Chondrocyte (in vitro differentiated cells): ENCODE measurements around the gene MEIS3. TPM values are rescaled to one million over a fixed set of nuclear protein-coding genes. Genes with fewer than 3 reads are reported as not detected.

Experiments used
- DNase-seq: peaks from one replicate; pipeline ENCODE4 v3.0.0; 2021; ENCODE audit warnings: mixed read lengths, low spot score
- H3K27ac Mint-ChIP-seq: one replicate; pipeline ENCODE4 v1.8.0; 2021; ENCODE audit warnings: mild to moderate bottlenecking, moderate library complexity, mixed read lengths; ENCODE audit not compliant: unreplicated experiment
- H3K27me3 Mint-ChIP-seq: 2 replicates; pipeline ENCODE4 v1.8.0; 2021; ENCODE audit warnings: low read depth, mixed read lengths
- H3K36me3 Mint-ChIP-seq: 2 replicates; pipeline ENCODE4 v1.8.0; 2021; ENCODE audit warnings: low read depth, mixed read lengths
- H3K4me1 Mint-ChIP-seq: 2 replicates; pipeline ENCODE4 v1.8.0; 2021; ENCODE audit warnings: low read depth, mild to moderate bottlenecking, mixed read lengths
- H3K4me3 Mint-ChIP-seq: one replicate; pipeline ENCODE4 v1.8.0; 2021; ENCODE audit warnings: mild to moderate bottlenecking, moderate library complexity, mixed read lengths; ENCODE audit not compliant: unreplicated experiment
- H3K9me3 Mint-ChIP-seq: 2 replicates; pipeline ENCODE4 v1.8.0; 2021; ENCODE audit warnings: low read depth, mixed read lengths
- total RNA-seq: library from RNA; stranded (reverse); gene quantifications from 3 replicates; pipeline ENCODE4 v1.2.1, GENCODE V29; 2021
- TF ChIP-seq, protein P1 (sequence below): fragments of 200-600 bp; sonication (generic); IDR thresholded peaks from 2 replicates; pipeline ENCODE4 v1.5.0; 2021; ENCODE audit warnings: antibody characterized with exemption, mild to moderate bottlenecking, moderate library complexity

The MEIS3 gene
- total RNA-seq, 1 donor from 2014 or later = 79.5 TPM

DNA sequence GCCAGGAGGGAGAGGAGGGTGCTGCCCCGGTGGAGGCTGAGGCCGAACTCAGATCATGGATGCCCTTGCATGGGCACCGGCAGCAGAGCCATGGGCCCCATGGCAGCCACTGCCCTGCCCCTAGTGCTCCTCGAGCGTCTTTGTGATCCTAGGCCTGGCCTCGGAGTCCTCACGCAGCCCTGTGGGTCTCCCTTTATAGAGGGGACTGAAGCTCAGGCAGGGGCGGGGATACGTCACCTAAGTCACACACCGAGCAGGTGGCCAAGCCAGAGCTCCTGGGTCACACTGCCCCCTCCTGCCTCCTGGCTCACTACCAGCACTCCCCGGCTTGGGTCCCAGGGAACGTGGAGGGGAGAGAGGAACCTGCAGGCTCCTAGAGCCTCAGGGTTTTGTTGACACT, 41.5 kb downstream of the MEIS3 start:
- no peak overlapping the region for H3K27ac Mint-ChIP-seq
- no peak for DNase-seq
- H3K4me1 Mint-ChIP-seq = no peaks in the 10 kb centered on the region
- TF ChIP-seq, protein P1, sequence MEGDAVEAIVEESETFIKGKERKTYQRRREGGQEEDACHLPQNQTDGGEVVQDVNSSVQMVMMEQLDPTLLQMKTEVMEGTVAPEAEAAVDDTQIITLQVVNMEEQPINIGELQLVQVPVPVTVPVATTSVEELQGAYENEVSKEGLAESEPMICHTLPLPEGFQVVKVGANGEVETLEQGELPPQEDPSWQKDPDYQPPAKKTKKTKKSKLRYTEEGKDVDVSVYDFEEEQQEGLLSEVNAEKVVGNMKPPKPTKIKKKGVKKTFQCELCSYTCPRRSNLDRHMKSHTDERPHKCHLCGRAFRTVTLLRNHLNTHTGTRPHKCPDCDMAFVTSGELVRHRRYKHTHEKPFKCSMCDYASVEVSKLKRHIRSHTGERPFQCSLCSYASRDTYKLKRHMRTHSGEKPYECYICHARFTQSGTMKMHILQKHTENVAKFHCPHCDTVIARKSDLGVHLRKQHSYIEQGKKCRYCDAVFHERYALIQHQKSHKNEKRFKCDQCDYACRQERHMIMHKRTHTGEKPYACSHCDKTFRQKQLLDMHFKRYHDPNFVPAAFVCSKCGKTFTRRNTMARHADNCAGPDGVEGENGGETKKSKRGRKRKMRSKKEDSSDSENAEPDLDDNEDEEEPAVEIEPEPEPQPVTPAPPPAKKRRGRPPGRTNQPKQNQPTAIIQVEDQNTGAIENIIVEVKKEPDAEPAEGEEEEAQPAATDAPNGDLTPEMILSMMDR = no peak
- H3K36me3 Mint-ChIP-seq = peaks cover 32% of the 10 kb centered on the region
- no peaks in the 10 kb centered on the region for H3K27me3 Mint-ChIP-seq
- H3K9me3 Mint-ChIP-seq = no peaks in the 10 kb centered on the region
- no peak overlapping the region for H3K4me3 Mint-ChIP-seq

DNA sequence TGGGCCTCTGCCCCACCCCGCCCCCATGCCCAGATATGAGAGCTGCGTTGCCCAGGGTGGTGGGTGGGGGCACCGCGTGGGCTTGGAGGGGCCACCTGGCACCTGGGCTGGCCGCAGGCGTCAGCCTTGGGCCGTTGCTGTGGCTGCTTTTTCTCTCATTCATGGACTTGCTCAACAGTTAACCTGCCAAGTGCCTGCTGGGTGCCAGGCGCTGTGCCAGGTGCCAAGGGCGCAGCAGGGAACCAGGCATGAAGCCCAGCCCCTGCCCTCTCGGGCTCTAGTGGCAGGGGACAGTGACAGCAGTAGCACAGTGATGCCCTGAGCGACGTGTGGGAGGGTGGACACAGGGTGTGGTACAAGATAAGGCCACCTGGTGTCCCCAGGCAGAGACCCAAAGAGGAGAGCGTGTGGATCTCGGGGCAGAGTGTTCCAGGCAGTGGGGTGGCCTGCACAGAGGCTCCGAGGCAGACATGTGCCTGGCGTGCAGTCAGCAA, 42.1 kb downstream of the MEIS3 start:
- Mint-ChIP-seq H3K27ac (no peak overlapping the region), H3K9me3 (no peaks in the 10 kb centered on the region), H3K4me3 (no peak overlapping the region), H3K4me1 (no peaks in the 10 kb centered on the region), H3K27me3 (no peaks in the 10 kb centered on the region), H3K36me3 (peaks cover 32% of the 10 kb centered on the region)
- DNase-seq = no peak
- TF ChIP-seq, protein P1 = no peak

DNA sequence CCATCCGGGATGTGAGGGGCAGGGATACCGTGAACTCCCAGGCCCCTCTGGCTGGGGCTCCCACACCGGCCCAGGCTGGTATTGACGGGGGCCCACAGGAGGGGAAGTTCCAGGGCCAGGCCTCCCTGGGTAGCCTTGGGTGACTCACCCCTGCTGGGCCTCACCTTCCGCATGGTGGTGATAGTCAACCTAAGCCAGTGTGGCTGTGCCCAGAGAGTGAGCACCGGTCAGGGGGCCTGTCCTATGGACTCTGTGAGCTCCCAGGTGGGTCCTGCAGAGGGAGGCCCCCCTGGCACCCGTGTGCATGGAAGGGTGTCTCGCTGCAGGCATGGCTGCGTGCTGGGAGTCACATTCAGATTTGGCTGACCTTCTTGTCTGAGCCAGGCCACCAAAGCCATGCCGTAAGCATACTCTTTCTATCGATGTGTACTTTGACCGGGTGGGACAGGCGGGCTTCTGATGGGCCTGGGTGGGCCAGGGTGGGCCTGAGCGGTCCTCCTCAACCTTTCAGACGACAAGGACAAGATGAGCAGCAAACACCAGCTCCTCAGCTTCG, 42.7 kb downstream of the MEIS3 start:
- no peak overlapping the region for H3K4me3 Mint-ChIP-seq
- H3K9me3 Mint-ChIP-seq = no peaks in the 10 kb centered on the region
- H3K27ac Mint-ChIP-seq = no peak overlapping the region
- H3K4me1 Mint-ChIP-seq = no peaks in the 10 kb centered on the region
- no peaks in the 10 kb centered on the region for H3K27me3 Mint-ChIP-seq
- TF ChIP-seq, protein P1 = no peak
- peaks cover 30% of the 10 kb centered on the region for H3K36me3 Mint-ChIP-seq
- DNase-seq = no peak

DNA sequence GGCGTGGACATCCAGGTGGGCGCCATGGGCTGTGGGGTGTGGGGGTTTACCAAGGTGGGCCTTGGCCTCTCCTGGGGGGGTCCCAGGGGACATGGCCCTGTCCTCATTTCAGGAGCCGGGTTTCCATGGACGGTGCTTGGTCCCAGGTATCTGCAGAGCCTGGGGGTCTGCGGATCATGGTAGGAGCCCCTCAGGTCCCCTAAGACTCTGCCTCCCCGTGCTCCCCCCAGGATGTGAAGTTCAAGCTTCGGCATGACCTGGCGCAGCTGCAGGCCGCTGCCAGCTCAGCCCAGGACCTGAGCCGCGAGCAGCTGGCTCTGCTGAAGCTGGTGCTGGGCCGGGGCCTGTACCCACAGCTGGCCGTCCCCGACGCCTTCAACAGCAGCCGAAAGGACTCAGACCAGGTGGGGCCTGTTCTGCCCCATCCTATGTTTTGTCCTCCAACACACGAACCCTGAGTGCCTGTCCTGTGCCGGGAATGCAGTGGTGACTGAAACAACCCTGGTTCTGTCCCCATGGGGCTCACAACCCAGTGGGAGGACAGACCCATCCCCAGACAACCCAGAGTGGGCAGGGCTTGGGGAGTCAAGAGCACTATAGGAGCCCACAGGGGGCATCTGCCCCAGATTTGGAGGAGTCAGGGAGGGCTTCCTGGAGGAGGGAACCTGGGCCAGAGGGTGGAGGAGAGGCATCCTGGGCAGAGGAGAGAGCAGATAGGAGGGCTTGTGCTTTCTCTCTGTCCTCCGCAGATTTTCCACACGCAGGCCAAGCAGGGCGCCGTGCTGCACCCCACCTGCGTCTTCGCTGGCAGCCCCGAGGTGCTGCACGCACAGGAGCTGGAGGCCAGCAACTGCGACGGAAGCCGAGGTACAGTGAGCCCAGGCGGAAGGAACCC, 43.4 kb downstream of the MEIS3 start:
- no peak overlapping the region for H3K27ac Mint-ChIP-seq
- H3K4me1 Mint-ChIP-seq = no peaks in the 10 kb centered on the region
- H3K9me3 Mint-ChIP-seq = no peaks in the 10 kb centered on the region
- TF ChIP-seq, protein P1 = no peak
- DNase-seq = no peak
- H3K36me3 Mint-ChIP-seq = peaks cover 24% of the 10 kb centered on the region
- H3K27me3 Mint-ChIP-seq = no peaks in the 10 kb centered on the region
- no peak overlapping the region for H3K4me3 Mint-ChIP-seq

DNA sequence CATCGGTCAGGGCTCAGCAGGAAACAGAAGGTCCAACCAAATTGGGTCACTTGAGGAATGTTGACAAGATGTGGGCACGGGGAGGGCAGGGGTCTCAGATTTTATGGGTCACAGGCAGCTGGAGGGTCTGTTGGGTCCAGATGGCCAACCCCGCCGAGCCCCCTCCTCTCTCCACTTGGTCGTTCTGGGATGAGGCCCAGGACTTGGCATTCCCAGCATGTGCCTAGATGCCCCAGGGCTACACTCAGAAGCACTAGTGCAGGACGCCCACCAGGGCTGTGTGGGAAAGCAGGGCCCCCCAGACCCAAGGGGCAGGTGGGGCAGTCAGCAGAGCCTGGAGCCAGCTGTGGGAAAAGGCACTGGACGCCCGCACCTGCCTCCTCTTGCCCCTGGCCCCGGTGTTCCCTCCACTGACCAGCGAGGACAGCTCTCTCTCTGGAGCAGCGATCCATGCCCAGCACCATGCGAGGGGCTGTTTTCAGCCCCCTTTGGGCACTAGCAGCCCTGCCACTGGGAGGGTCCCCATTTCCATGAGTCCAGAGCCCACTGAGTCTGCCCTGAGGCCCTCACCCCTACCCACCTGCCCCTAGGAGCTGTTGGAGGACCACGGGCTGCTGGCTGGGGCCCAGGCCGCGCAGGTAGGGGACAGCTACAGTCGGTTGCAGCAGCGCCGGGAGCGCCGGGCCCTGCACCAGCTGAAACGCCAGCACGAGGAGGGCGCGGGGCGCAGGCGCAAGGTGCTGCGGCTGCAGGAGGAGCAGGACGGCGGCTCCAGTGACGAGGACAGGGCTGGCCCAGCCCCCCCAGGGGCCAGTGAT, 44.2 kb downstream of the MEIS3 start:
- H3K9me3 Mint-ChIP-seq = no peaks in the 10 kb centered on the region
- peaks cover 19% of the 10 kb centered on the region for H3K36me3 Mint-ChIP-seq
- DNase-seq = no peak
- TF ChIP-seq, protein P1 = no peak
- H3K4me3 Mint-ChIP-seq = no peak overlapping the region
- peaks cover 4% of the 10 kb centered on the region for H3K4me1 Mint-ChIP-seq
- H3K27me3 Mint-ChIP-seq = no peaks in the 10 kb centered on the region
- no peak overlapping the region for H3K27ac Mint-ChIP-seq
